Measurements from ENCODE around the gene PREX1. TPM values are rescaled to one million over a fixed set of nuclear protein-coding genes. Genes with fewer than 3 reads are reported as not detected.

The PREX1 gene
- total and polyA plus RNA-seq, 2 donors from 2014 or later = 8.5 to 38.2 TPM

DNA sequence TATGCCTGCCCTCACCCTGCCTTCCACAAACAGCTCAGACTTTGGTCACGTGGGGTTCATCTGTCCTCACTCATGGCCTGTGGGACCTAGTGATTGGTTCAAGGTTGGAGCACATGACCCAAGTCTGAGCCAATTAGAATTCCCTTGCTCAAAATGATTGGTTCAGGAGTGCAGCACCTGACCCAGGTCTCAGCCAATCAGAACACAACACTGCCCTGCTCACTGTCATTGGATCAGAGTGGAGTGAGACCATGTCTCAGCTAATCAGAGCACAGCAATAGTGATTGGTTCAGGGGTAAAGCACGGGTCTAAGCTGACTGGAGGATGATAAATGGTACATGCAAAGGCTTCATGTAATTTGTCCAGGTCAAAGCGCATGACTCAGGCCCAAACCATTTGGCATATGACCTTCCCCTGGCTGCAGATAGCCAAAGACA is 102.2 kb downstream of the PREX1 start:
- Histone ChIP-seq H3K9ac (ENCODE audit: low read length in 3 of 3) (no peak overlapping the region), H3K36me3 (ENCODE audit: control insufficient read depth in 2 of 3, insufficient read depth in 3 of 3, low read length in 3 of 3) (no peaks in the 10 kb centered on the region), H3K4me1 (ENCODE audit: control insufficient read depth in 2 of 3, insufficient read depth in 2 of 3, low read depth in 1 of 3, low read length in 3 of 3) (peaks cover 0 to 10% (median 4%) of the 10 kb centered on the region in 3 donors), H3K4me3 (ENCODE audit: low read length in 3 of 3) (no peak overlapping the region), H3K27me3 (ENCODE audit: control insufficient read depth, insufficient read depth, low read length) (no peaks in the 10 kb centered on the region), H3K27ac (ENCODE audit: low read depth in 2 of 2, low read length in 2 of 2) (no peak overlapping the region), H3K9me3 (ENCODE audit: control insufficient read depth in 2 of 3, insufficient read depth in 1 of 3, low read length in 3 of 3) (no peaks in the 10 kb centered on the region)
- intact Hi-C loops (cut with DNase I) = no loop called here
- no peak for TF ChIP-seq CTCF (IDR thresholded peaks at IDR 0.05; ENCODE audit: borderline replicate concordance, extremely low read depth, insufficient read depth)
- no peak for DNase-seq
- no peak for FAIRE-seq

- Histone ChIP-seq H3K27ac (ENCODE audit: low read depth in 2 of 2, low read length in 2 of 2) (no peak overlapping the region), H3K4me3 (ENCODE audit: low read length in 3 of 3) (no peak overlapping the region), H3K9ac (ENCODE audit: low read length in 3 of 3) (no peak overlapping the region), H3K36me3 (ENCODE audit: control insufficient read depth in 2 of 3, insufficient read depth in 3 of 3, low read length in 3 of 3) (no peaks in the 10 kb centered on the region), H3K9me3 (ENCODE audit: control insufficient read depth in 2 of 3, insufficient read depth in 1 of 3, low read length in 3 of 3) (no peaks in the 10 kb centered on the region), H3K27me3 (ENCODE audit: control insufficient read depth, insufficient read depth, low read length) (no peaks in the 10 kb centered on the region), H3K4me1 (ENCODE audit: control insufficient read depth in 2 of 3, insufficient read depth in 2 of 3, low read depth in 1 of 3, low read length in 3 of 3) (peaks cover 0 to 10% (median 4%) of the 10 kb centered on the region in 3 donors)
- intact Hi-C loops (cut with DNase I) = no loop called here
- no peak for TF ChIP-seq CTCF (IDR thresholded peaks at IDR 0.05; ENCODE audit: borderline replicate concordance, extremely low read depth, insufficient read depth)
- DNase-seq = peak in 1 of 5 donors; percentile 24
- no peak for FAIRE-seq
These were observed 102.8 kb downstream of the PREX1 start for GRCh38 chr20:48724891-48725554.

DNA sequence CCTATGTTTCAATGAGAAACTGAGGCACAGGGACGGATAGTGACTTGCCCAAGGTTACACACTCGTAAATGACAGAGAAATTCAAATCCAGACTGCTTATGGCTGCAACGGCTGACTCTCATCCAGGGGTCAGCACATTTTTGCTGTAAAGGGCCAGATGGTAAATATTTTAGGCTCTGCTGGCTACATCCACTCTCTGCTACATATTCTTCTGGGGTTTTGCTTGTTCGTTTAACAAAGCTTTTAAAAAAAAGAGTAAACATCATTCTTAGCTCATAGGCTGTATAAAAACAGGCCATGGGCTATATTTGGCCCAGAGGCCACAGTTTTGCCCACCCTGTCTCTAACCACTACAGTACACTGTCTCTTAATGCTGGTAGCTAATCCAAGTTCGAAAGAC is 103.4 kb downstream of the PREX1 start:
- intact Hi-C loops (cut with DNase I) = no loop called here
- no peaks in the 10 kb centered on the region for H3K27me3 ChIP-seq (ENCODE audit: control insufficient read depth, insufficient read depth, low read length)
- no peak overlapping the region for H3K4me3 ChIP-seq (ENCODE audit: low read length in 3 of 3)
- no peak overlapping the region for H3K9ac ChIP-seq (ENCODE audit: low read length in 3 of 3)
- H3K9me3 ChIP-seq (ENCODE audit: control insufficient read depth in 2 of 3, insufficient read depth in 1 of 3, low read length in 3 of 3) = no peaks in the 10 kb centered on the region
- DNase-seq (no peak), FAIRE-seq (no peak)
- peaks cover 0 to 10% (median 4%) of the 10 kb centered on the region in 3 donors for H3K4me1 ChIP-seq (ENCODE audit: control insufficient read depth in 2 of 3, insufficient read depth in 2 of 3, low read depth in 1 of 3, low read length in 3 of 3)
- TF ChIP-seq CTCF (IDR thresholded peaks at IDR 0.05; ENCODE audit: borderline replicate concordance, extremely low read depth, insufficient read depth) = no peak
- H3K27ac ChIP-seq (ENCODE audit: low read depth in 2 of 2, low read length in 2 of 2) = peak overlapping the region; percentile 56 to 77
- H3K36me3 ChIP-seq (ENCODE audit: control insufficient read depth in 2 of 3, insufficient read depth in 3 of 3, low read length in 3 of 3) = no peaks in the 10 kb centered on the region

Measured in kidney (tissue), 14 donors.